AG04449 (cell line): Measurements from ENCODE around the gene LCT.

Experiments
- CTCF ChIA-PET: fragments of 350-600 bp; formaldehyde crosslinking; extraction: SDS; loops from one replicate; lab custom pipeline; 2021; ENCODE audit warnings: antibody characterized with exemption; lab: Yijun Ruan, JAX
- POLR2A ChIA-PET: fragments of 400-600, 350-600 bp; formaldehyde crosslinking; extraction: SDS; loops from one replicate; lab custom pipeline; 2020; ENCODE audit warnings: antibody characterized with exemption, inconsistent platforms; lab: Yijun Ruan, JAX
- DNase-seq: peaks from one replicate; pipeline ENCODE4 v3.0.0-alpha.2; 2010; ENCODE audit warnings: low read depth, low spot score
- H3K4me3 ChIP-seq: 2 replicates; pipeline ENCODE4 v1.5.1; 2011; ENCODE audit warnings: low read depth, mild to moderate bottlenecking, control low read depth, low read length
- CTCF ChIP-seq: IDR thresholded peaks from one replicate; pipeline ENCODE4 v1.5.1; 2011; ENCODE audit warnings: mild to moderate bottlenecking, moderate library complexity, low read length, control low read depth, inconsistent platforms; ENCODE audit not compliant: insufficient read depth; ENCODE audit errors: missing control alignments

Gene LCT

GRCh38 chr2:135826544-135826943 is 10.4 kb downstream of the LCT start:
- TF ChIP-seq CTCF: no peak
- CTCF ChIA-PET: interaction anchor here (1.3 to 5.1 kb wide), 2 partner anchors 17 to 29 kb away, joined by 4 to 33 read pairs; no protein-coding TSS in a partner anchor
- no peak for DNase-seq
- POLR2A ChIA-PET: no interaction called here
- H3K4me3 ChIP-seq: no peak overlapping the region

- DNase-seq: no peak
- no peak for TF ChIP-seq CTCF
- ChIA-PET POLR2A (no interaction called here), CTCF (interaction anchor here (5.1 kb wide), 1 partner anchor 28 kb away, joined by 33 read pairs; no protein-coding TSS in a partner anchor)
- H3K4me3 ChIP-seq: no peak overlapping the region
Observed at GRCh38 chr2:135825550-135826176, 11.3 kb downstream of the LCT start.

- H3K4me3 ChIP-seq: no peak overlapping the region
- POLR2A ChIA-PET: no interaction called here
- CTCF ChIA-PET: interaction anchor here (5.1 kb wide), 1 partner anchor 28 kb away, joined by 33 read pairs; no protein-coding TSS in a partner anchor
- DNase-seq: no peak
- no peak for TF ChIP-seq CTCF
Observed at GRCh38 chr2:135825131-135825530, 11.9 kb downstream of the LCT start.

- no peak overlapping the region for H3K4me3 ChIP-seq
- TF ChIP-seq CTCF: no peak
- POLR2A ChIA-PET: no interaction called here
- no peak for DNase-seq
- CTCF ChIA-PET: interaction anchor here (1.2 to 1.4 kb wide), 2 partner anchors 20 to 25 kb away, joined by 4 to 6 read pairs; no protein-coding TSS in a partner anchor
Observed at GRCh38 chr2:135822855-135823254, 14.1 kb downstream of the LCT start.

- DNase-seq: no peak
- CTCF ChIA-PET: interaction anchor here (1.0 to 7.8 kb wide), 3 partner anchors 10 to 24 kb away, joined by 3 to 78 read pairs (median 4); no protein-coding TSS in a partner anchor
Observed at GRCh38 chr2:135821190-135821589, 15.8 kb downstream of the LCT start.

More at GRCh38 chr2:135821190-135821589, 15.8 kb downstream of the LCT start:
- TF ChIP-seq CTCF: no peak
- POLR2A ChIA-PET: no interaction called here
- H3K4me3 ChIP-seq: no peak overlapping the region
